ENCODE measurements around the gene ACLY. TPM values are rescaled to one million over a fixed set of nuclear protein-coding genes. Genes with fewer than 3 reads are reported as not detected.
A peak's percentile ranks its signal among the peaks of the same experiment; 100 is the strongest.
"Not testable (repeated sequence)": the region's sequence is repeated elsewhere in the genome, so short reads cannot be mapped to it uniquely, and the experiment has no call there.

ACLY gene
- total RNA-seq, 1 donor: 446 TPM

DNA sequence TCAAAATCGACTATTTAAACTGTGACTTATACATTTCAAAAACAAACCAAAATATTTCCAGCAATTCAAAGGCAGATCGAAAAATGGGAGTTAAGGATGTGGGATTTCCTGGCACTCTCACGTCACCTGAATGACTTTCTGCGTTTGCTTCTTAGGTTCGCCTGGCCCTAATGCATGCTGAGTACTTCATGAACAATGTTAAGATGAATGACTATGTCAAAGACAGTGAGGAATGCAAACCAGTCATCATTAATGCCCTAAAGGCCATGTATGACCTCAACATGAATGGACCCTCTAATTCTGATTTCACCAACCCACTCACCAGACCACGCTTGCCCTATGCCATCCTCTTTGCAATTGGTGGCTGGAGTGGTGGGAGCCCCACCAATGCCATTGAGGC is 73.8 kb downstream of the ACLY start:
- H3K4me3 ChIP-seq (ENCODE audit: low read depth, low read length): no peak overlapping the region
- TF ChIP-seq, protein P1, sequence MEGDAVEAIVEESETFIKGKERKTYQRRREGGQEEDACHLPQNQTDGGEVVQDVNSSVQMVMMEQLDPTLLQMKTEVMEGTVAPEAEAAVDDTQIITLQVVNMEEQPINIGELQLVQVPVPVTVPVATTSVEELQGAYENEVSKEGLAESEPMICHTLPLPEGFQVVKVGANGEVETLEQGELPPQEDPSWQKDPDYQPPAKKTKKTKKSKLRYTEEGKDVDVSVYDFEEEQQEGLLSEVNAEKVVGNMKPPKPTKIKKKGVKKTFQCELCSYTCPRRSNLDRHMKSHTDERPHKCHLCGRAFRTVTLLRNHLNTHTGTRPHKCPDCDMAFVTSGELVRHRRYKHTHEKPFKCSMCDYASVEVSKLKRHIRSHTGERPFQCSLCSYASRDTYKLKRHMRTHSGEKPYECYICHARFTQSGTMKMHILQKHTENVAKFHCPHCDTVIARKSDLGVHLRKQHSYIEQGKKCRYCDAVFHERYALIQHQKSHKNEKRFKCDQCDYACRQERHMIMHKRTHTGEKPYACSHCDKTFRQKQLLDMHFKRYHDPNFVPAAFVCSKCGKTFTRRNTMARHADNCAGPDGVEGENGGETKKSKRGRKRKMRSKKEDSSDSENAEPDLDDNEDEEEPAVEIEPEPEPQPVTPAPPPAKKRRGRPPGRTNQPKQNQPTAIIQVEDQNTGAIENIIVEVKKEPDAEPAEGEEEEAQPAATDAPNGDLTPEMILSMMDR (IDR thresholded peaks at IDR 0.05; ENCODE audit: insufficient read depth, low read depth, low read length): no peak
- no peak for DNase-seq (ENCODE audit: low read depth)

DNA sequence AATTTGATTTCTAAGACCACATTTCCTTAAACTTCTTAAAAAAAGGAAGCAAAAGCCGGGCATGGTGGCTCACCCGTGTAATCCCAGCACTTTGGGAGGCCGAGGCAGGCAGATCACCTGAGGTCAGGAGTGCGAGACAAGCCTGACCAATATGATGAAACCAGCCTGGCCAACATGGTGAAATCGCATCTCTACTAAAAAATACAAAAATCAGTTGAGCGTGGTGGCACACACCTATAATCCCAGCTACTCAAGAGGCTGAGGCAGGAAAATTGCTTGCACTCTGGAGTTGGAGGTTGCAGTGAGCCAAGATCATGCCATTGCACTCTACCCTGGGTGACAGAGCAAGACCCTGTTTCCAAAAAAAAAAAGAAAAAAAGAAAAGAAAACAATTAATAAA is 78.0 kb downstream of the ACLY start:
- H3K4me3 ChIP-seq (ENCODE audit: low read depth, low read length); DNase-seq (ENCODE audit: low read depth): not testable (repeated sequence)

DNA sequence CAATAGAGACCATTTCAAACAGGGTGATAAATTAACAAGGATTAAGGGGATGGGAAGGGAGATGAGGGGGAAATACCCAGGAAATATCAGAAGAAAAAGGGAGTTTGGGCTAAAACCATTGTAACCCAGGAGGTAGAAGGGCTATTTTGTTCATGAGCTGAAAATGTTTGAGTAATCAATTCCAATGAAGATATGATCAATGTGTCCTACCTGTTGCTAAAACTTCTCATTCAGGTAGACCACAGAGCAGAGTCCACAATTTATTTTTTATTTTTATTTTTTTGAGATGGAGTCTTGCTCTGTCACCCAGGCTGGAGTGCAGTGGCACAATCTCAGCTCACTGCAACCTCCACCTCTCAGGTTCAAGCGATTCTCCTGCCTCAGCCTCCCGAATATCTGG is 79.3 kb downstream of the ACLY start:
- H3K4me3 ChIP-seq (ENCODE audit: low read depth, low read length); DNase-seq (ENCODE audit: low read depth): not testable (repeated sequence)

DNA sequence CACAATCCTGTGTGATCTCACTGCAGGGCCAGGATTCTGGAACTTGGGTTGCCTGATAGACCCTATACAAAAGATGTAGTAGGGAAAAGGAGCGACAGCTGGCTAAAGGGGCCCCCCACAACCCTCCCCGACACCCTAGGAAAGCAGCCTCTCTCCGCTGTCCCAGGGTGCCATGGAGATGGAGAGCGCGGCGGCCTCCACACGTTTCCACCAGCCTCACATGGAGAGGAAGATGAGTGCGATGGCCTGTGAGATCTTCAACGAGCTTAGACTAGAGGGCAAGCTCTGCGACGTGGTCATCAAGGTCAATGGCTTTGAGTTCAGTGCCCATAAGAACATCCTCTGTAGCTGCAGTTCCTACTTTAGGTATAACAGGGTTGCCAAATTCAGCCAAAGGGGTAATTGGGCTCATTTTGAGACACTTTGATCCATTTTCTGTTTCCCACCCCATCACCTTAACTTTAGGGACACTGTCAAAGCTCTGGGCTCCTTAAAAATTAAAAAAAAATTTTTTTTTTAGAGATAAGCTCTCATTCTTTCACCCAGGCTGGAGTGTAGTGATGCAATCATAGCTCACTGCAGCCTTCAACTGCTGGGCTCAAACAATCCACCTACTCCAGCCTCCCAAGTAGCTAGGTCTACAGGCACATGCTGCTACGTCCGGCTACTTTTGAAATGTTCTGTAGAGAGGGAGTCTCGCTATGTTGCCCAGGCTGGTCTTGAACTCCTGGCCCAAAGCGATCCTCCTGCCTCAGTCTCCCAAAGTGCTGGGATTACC is 80.8 kb downstream of the ACLY start, which contains the start of gene KLHL10:
KLHL10 (plus strand) TSS at position 65 of the 778 bp plus-strand sequence; CDS start at position 173, 108 bp downstream.
- TF ChIP-seq, protein P1 (IDR thresholded peaks at IDR 0.05; ENCODE audit: insufficient read depth, low read depth, low read length): no peak
- no peak for DNase-seq (ENCODE audit: low read depth)
- H3K4me3 ChIP-seq (ENCODE audit: low read depth, low read length): no peak within 1 kb of the TSS

DNA sequence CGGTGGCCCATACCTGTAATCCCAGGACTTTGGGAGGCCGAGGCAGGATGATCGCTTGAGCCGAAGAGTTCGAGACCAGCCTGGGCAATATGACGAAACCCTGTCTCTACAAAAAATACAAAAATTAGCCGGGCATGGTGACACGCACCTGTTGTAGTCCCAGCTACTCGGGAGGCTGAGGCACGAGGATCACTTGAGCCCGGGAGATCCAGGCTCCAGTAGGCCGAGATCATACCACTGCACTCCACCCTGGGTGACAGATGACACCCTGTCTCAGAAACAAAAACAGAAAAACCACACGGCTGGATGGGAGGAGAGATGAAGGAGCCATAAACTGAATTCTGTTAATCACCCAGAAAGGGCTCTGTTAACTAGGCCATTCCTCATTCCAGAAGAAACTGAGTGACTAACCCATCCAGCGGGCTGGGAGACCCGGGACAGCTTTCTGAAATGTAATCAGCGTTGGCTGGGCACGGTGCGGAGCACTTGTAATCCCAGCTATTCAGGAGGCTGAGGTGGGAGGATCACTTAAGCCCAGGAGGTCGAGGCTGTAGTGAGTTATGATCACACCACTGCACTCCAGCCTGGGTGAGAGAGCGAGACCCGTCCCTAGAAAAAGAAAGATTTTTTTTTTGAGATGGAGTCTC is 82.1 kb downstream of the ACLY start:
- peak; percentile 5 for DNase-seq (ENCODE audit: low read depth)
- H3K4me3 ChIP-seq (ENCODE audit: low read depth, low read length): peak overlapping the region; percentile 78
- TF ChIP-seq, protein P1 (IDR thresholded peaks at IDR 0.05; ENCODE audit: insufficient read depth, low read depth, low read length): no peak

DNA sequence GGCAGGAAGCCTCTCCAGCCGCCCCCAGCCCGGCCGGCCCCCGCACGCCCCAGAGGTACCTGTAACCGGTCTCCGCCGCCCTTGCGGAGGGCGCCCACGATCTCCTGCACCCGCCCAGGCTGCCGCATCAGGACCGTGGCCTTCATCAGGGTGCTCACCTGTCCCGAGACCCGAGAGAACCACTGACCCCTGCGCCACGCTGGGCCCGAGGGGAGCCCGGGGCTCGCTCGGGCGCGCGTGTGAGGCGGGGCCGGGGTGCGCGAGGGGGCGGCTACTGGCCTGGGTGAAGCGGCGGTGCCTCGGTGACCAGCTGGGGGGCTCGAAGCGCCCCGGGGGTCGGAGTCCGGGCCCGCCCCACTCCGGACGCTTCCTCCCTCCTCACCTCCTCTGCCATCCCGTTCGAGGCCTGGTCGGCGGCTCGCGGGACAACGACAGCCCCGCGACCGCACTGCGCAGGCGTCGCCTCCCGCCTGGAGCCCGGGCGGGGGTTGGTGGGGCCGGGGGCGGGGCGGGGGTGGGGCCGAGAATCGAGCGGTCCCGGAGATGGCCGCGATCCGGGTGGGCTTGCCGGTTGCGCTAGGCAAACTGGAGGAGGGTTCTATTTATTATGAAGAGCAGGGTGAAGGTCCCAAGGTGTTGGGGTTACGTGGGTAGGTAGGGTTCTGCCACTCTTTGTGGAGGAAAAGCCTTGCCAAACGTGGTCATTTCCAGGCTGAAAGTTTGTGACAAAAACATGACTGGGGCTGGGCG is 82.8 kb downstream of the ACLY start, which contains the start of gene NT5C3B:
NT5C3B (minus strand) TSS at position 433 of the 750 bp plus-strand sequence; CDS start at position 394, 39 bp downstream.
- peak; percentile 21 for DNase-seq (ENCODE audit: low read depth)
- TF ChIP-seq, protein P1 (IDR thresholded peaks at IDR 0.05; ENCODE audit: insufficient read depth, low read depth, low read length): no peak
- peak within 1 kb of the TSS; percentile 78 for H3K4me3 ChIP-seq (ENCODE audit: low read depth, low read length)

DNA sequence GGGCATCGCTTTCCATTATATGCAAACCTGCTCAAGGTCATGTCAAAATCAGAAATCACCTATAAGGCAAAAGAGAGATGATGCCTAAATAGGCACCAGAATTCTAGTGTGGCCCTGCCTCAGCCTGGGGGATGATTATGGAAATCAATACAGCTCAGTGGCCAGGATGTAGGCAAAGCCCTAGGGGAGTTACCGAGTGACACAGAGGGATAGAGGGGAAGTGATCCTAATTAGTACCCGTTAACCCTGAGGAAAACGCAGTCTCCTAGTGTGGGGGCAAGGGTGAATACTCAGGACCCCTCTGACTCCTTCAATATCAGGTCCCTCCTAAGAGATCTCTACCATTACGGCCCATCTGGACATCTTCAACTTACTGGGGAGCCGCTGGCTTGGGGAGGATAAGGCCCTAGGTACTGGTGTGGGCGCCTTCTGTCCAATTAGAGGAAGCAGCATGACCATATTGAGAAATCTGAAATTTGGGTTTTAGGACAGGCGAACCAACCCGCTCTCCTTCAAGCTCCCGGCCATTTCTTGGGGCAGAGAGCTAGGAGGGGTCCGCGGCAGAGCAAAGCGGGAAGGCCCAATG is 83.4 kb downstream of the ACLY start:
- TF ChIP-seq, protein P1 (IDR thresholded peaks at IDR 0.05; ENCODE audit: insufficient read depth, low read depth, low read length): no peak
- peak; percentile 17 for DNase-seq (ENCODE audit: low read depth)
- H3K4me3 ChIP-seq (ENCODE audit: low read depth, low read length): peak overlapping the region; percentile 78

DNA sequence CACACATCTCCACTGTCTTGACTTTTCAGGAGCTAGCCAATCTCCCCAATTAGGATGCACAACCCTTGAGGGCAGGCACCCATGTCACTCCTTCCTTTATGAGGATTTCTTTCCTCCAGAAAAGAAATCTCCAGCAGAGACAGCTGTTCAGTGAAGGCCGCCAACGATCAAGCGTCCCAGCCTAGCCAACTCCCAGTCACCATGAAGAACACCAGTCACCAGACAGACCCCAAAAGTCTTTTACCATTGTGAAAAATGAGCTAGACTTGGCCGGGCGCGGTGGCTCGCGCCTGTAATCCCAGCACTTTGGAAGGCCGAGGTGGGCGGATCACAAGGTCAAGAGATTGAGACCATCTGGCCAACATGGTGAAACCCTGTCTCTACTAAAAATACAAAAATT is 88.8 kb downstream of the ACLY start:
- not testable (repeated sequence) for DNase-seq (ENCODE audit: low read depth); H3K4me3 ChIP-seq (ENCODE audit: low read depth, low read length)
